SJSA1 (cell line): ENCODE measurements around the gene TENM4. TPM values are rescaled to one million over a fixed set of nuclear protein-coding genes. Genes with fewer than 3 reads are reported as not detected.

Source experiments
- DNase-seq, 2 experiments: peaks; one replicate each; pipeline ENCODE4 v3.0.0-alpha.2; 2015 to 2020; ENCODE audit warnings: low spot score in 2 of 2, low read depth in 1 of 2
- H3K27ac ChIP-seq: fragments of 250-450 bp; sonication (Bioruptor Pico); 2 replicates; pipeline ENCODE4 v1.5.1; 2020; ENCODE audit warnings: mild to moderate bottlenecking, moderate library complexity
- H3K27me3 ChIP-seq: fragments of 250-450 bp; sonication (Bioruptor Pico); replicated peaks from 2 replicates; pipeline ENCODE4 v1.5.1; 2020; ENCODE audit warnings: mild to moderate bottlenecking, moderate library complexity
- H3K36me3 ChIP-seq: fragments of 250-450 bp; sonication (Bioruptor Pico); 2 replicates; pipeline ENCODE4 v1.5.1; 2020; ENCODE audit warnings: mild to moderate bottlenecking
- H3K4me1 ChIP-seq: fragments of 250-450 bp; sonication (Bioruptor Pico); replicated peaks from 2 replicates; pipeline ENCODE4 v1.6.1; 2021; ENCODE audit warnings: mild to moderate bottlenecking
- H3K4me3 ChIP-seq: fragments of 250-450 bp; sonication (Bioruptor Pico); 2 replicates; pipeline ENCODE4 v1.5.1; 2020; ENCODE audit warnings: mild to moderate bottlenecking
- H3K9me3 ChIP-seq: fragments of 250-450 bp; sonication (Bioruptor Pico); replicated peaks from 2 replicates; pipeline ENCODE4 v1.5.1; 2020; ENCODE audit warnings: mild to moderate bottlenecking
- total RNA-seq: library from RNA; depleted of rRNA; stranded (reverse); fragments of >200 nt; shearing (Covaris generic); gene quantifications from 2 replicates; pipeline ENCODE4 v1.2.3, GENCODE V29; 2014

The TENM4 gene
- total RNA-seq, 1 experiment from 2014 or later, result not detected

DNA sequence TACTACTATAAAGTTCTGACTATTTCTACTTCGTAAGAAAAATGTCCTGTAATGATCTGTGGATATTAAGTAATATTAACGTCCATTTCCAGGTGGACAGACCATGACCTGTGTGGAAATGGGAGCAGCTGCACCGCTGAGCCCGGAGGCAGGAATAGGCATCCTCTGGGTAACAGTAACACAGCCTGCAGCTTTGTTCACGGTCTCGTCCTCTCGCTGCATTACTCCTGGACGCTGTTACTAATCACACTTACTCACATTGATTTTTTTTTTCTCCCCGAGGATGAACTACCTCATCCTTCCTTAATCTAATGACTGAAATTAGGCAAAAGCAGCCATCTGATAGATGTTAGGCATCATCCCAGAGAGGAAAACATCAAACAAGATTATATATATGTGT, 520.5 kb downstream of the TENM4 start:
- no peaks in the 10 kb centered on the region for H3K9me3 ChIP-seq

DNA sequence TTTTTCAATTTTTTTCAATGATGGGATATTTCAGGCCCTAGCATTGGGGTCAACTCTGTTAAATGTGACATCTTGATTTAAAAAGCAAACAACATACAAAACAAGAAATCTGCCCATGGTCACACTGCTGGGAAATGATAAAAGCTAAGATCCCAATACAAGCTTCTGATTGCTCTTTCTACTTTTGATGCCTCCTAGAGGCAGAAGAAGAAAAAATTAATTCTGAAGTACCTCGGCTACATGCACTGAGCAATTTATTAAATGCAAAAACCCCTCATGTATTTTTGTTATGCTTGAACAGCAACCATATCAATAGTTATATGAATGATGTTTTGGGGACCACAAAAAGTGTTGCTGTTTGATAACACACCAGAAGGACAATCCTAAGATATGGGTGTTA, 524.1 kb downstream of the TENM4 start:
- no peaks in the 10 kb centered on the region for H3K27me3 ChIP-seq
- no peak for DNase-seq
- H3K4me3 ChIP-seq, result no peak overlapping the region
- no peak overlapping the region for H3K27ac ChIP-seq
- no peaks in the 10 kb centered on the region for H3K9me3 ChIP-seq
- no peaks in the 10 kb centered on the region for H3K4me1 ChIP-seq
- no peaks in the 10 kb centered on the region for H3K36me3 ChIP-seq

More for the DNA sequence above, 520.5 kb downstream of the TENM4 start:
- no peak for DNase-seq
- Histone ChIP-seq H3K36me3 (no peaks in the 10 kb centered on the region), H3K27ac (no peak overlapping the region), H3K4me1 (no peaks in the 10 kb centered on the region), H3K27me3 (no peaks in the 10 kb centered on the region), H3K4me3 (no peak overlapping the region)

- no peaks in the 10 kb centered on the region for H3K36me3 ChIP-seq
- no peaks in the 10 kb centered on the region for H3K9me3 ChIP-seq
- H3K4me1 ChIP-seq, result no peaks in the 10 kb centered on the region
- DNase-seq, result no peak
- H3K27me3 ChIP-seq, result no peaks in the 10 kb centered on the region
- H3K27ac ChIP-seq, result no peak overlapping the region
- H3K4me3 ChIP-seq, result no peak overlapping the region
Observed at GRCh38 chr11:78914503-78914902, 526.3 kb downstream of the TENM4 start.

- Histone ChIP-seq H3K4me3 (no peak overlapping the region), H3K27ac (no peak overlapping the region), H3K27me3 (no peaks in the 10 kb centered on the region), H3K4me1 (no peaks in the 10 kb centered on the region), H3K9me3 (no peaks in the 10 kb centered on the region), H3K36me3 (no peaks in the 10 kb centered on the region)
- no peak for DNase-seq
Observed at GRCh38 chr11:78912778-78913177, 528.1 kb downstream of the TENM4 start.

DNA sequence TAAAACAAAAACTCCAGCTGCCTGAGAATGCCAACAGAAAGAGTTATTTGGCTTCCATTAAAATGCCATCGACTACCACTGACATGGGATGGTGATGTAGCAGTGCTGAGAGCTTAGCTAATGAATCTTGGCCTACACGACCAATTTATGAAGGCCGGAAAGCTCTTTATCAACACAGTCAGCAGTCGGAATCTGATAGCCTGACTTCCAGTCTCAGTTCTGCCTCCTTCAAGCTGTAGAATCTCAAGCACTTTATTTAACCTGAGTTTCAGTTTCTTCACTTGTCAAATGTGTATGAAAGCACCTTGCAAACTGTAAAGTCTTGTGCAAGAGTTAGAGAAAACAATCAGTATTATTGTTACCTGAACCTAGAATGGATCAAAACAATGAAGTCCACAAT, 530.5 kb downstream of the TENM4 start:
- Histone ChIP-seq H3K27me3 (no peaks in the 10 kb centered on the region), H3K9me3 (no peaks in the 10 kb centered on the region), H3K4me1 (no peaks in the 10 kb centered on the region), H3K4me3 (no peak overlapping the region), H3K36me3 (no peaks in the 10 kb centered on the region), H3K27ac (no peak overlapping the region)
- DNase-seq, result no peak

DNA sequence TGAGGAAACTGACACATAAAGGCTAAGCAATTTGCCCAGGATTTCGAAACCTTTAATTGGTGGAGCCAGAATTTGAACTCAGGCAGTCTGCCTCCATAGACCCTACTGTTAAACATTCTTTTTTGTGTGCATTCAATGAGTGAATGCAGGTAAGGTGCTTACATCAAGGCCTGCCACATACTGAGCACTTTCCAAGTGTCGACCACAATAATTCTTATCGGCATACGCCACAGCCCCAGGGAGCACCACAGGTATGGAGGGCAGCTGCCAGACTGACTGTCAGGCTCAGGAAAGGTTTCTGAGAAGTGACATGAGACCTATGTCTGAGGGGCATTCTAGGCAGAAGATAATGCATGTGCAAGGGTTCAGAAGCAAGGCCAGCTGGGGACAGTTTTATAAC, 531.4 kb downstream of the TENM4 start:
- Histone ChIP-seq H3K27ac (no peak overlapping the region), H3K36me3 (no peaks in the 10 kb centered on the region), H3K4me1 (no peaks in the 10 kb centered on the region), H3K9me3 (no peaks in the 10 kb centered on the region), H3K27me3 (no peaks in the 10 kb centered on the region), H3K4me3 (no peak overlapping the region)
- no peak for DNase-seq

- Histone ChIP-seq H3K27me3 (no peaks in the 10 kb centered on the region), H3K4me1 (no peaks in the 10 kb centered on the region), H3K9me3 (no peaks in the 10 kb centered on the region), H3K36me3 (no peaks in the 10 kb centered on the region), H3K27ac (no peak overlapping the region), H3K4me3 (no peak overlapping the region)
- DNase-seq, result no peak
Observed at GRCh38 chr11:78907636-78908035, 533.2 kb downstream of the TENM4 start.

- no peak for DNase-seq
- Histone ChIP-seq H3K27ac (no peak overlapping the region), H3K27me3 (no peaks in the 10 kb centered on the region), H3K4me3 (no peak overlapping the region), H3K9me3 (no peaks in the 10 kb centered on the region), H3K36me3 (no peaks in the 10 kb centered on the region), H3K4me1 (no peaks in the 10 kb centered on the region)
Observed at GRCh38 chr11:78906566-78906965, 534.3 kb downstream of the TENM4 start.

DNA sequence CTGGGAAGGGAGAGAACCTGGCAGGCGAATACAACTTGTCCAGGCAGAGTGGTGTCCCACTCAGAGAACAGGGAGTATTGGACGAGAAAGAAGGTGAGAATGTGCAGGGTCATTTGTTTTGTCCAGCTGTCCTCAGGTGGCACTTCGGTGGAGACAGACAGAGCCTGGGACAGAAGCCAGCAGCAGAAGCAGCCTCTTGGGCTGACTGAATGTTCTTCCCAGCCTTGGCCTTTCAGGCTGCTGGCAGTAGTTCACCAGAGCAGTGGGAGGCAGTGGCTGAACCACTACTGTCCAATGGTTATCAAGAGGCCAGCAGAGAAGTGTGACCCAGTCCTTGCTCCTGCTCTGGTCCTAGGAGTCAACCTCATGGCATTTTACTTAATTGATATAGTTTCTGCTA, 535.1 kb downstream of the TENM4 start:
- Histone ChIP-seq H3K27ac (no peak overlapping the region), H3K4me1 (no peaks in the 10 kb centered on the region), H3K27me3 (no peaks in the 10 kb centered on the region), H3K9me3 (no peaks in the 10 kb centered on the region), H3K4me3 (no peak overlapping the region), H3K36me3 (no peaks in the 10 kb centered on the region)
- no peak for DNase-seq

GRCh38 chr11:78902771-78903507, 537.9 kb downstream of the TENM4 start:
- H3K36me3 ChIP-seq, result no peaks in the 10 kb centered on the region
- no peaks in the 10 kb centered on the region for H3K9me3 ChIP-seq
- no peak overlapping the region for H3K4me3 ChIP-seq
- no peak for DNase-seq
- no peak overlapping the region for H3K27ac ChIP-seq
- H3K27me3 ChIP-seq, result no peaks in the 10 kb centered on the region
- no peaks in the 10 kb centered on the region for H3K4me1 ChIP-seq

DNA sequence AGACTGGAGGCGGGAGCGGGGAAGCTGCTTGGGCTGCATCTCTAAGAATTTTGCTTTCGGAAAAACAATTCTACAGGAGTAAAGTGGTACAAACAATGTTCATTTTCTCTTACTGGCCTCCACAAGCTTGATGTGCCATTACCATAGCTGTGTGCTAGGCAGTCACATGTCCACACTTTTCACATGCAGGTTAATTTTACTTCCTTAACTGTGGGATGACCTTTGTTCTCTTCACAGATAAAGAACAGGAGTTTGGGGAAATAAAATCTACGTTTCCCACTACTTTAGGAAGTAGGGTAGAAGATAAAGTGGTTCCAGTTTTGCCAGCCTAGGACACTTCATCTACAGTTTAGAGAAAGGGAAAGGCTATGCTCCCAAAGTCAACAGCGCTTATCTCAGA, 539.0 kb downstream of the TENM4 start:
- no peaks in the 10 kb centered on the region for H3K9me3 ChIP-seq
- no peaks in the 10 kb centered on the region for H3K27me3 ChIP-seq
- no peak for DNase-seq
- H3K36me3 ChIP-seq, result no peaks in the 10 kb centered on the region
- H3K4me3 ChIP-seq, result no peak overlapping the region
- no peaks in the 10 kb centered on the region for H3K4me1 ChIP-seq
- no peak overlapping the region for H3K27ac ChIP-seq

DNA sequence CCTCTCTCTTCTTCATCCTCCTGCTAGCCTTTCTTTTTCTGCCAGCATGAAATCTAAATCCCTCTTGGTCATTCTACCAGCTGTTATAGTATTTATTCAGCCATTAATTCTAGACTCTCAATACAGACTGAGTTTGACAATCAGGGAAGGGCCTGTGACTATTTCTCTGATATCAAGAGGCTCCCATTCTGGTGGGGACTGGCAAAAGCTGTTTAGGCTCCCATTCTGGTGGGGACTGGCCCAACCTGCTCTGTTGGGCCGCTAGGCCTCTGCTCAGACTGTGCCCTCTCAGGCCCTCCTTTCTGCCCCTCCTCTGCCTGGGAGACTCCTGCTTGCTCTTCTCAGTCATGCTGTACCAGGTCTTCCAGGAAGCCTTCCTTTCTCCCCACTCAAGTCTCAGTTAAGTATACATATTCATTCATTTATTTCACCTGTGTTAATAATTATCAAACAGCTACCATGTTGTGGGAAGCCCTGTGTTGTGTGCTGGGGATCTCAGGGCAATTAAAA, 542.5 kb downstream of the TENM4 start:
- Histone ChIP-seq H3K9me3 (no peaks in the 10 kb centered on the region), H3K36me3 (no peaks in the 10 kb centered on the region), H3K4me1 (no peaks in the 10 kb centered on the region), H3K27ac (no peak overlapping the region), H3K27me3 (no peaks in the 10 kb centered on the region), H3K4me3 (no peak overlapping the region)
- no peak for DNase-seq

- no peak overlapping the region for H3K27ac ChIP-seq
- no peak for DNase-seq
- H3K4me3 ChIP-seq, result no peak overlapping the region
- H3K27me3 ChIP-seq, result no peaks in the 10 kb centered on the region
- no peaks in the 10 kb centered on the region for H3K4me1 ChIP-seq
- H3K9me3 ChIP-seq, result no peaks in the 10 kb centered on the region
- H3K36me3 ChIP-seq, result no peaks in the 10 kb centered on the region
Observed at GRCh38 chr11:78893996-78894395, 546.8 kb downstream of the TENM4 start.

DNA sequence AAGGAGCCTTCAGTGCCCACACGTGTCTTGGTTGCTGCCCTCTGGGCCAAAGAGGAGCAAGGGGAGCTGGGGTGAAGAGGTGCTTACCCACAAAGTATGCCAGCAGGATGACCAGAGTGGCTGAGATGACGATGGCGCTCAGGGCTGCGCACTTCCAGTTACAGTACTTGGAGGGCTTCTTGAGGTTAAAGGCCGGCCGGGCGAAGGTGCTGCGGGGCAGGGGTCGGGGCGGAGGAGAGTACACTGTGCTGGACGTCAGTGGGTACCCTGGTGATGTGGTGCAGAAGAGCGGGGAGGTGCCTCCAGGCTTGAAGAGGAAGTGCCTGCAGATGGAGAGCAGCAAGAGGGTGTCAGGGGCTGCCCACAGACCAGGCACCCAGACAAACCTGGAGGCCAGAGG, 551.1 kb downstream of the TENM4 start:
- Histone ChIP-seq H3K4me3 (no peak overlapping the region), H3K9me3 (no peaks in the 10 kb centered on the region), H3K36me3 (no peaks in the 10 kb centered on the region), H3K27me3 (no peaks in the 10 kb centered on the region), H3K27ac (no peak overlapping the region), H3K4me1 (no peaks in the 10 kb centered on the region)
- DNase-seq, result no peak

DNA sequence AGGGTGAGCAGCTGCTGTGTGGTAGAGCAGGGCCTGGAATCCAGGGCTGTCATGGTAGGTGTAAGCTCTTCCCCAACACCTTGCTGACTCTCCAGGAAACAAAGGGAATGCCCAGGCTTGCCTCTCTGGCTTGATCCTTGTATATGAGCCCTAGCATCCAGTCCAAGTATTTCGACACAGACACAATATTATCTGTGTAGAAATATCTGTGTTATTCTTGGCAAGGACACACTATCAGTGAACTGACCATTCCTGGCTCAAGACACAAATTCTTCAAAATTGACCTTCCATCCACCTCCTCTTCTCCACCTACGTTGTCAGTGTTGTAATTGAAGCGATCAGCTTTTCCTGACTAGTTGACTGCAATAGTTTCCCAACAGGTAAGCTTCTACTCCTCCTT, 554.2 kb downstream of the TENM4 start:
- Histone ChIP-seq H3K4me1 (no peaks in the 10 kb centered on the region), H3K27ac (no peak overlapping the region), H3K36me3 (no peaks in the 10 kb centered on the region), H3K4me3 (no peak overlapping the region), H3K9me3 (no peaks in the 10 kb centered on the region), H3K27me3 (no peaks in the 10 kb centered on the region)
- DNase-seq, result no peak
